Measurements from ENCODE around the gene OTUD5. TPM values are rescaled to one million over a fixed set of nuclear protein-coding genes. Genes with fewer than 3 reads are reported as not detected.

Gene OTUD5
- total and polyA plus RNA-seq, 10 donors, result 29.6 to 65.8 (median 55.1) TPM

GRCh38 chrX:48927736-48928382, 29.5 kb downstream of the OTUD5 start:
- Histone ChIP-seq H3K27me3 (replicated peaks in 1 of 7) (no peaks in the 10 kb centered on the region), H3K36me3 (peaks cover 0 to 83% (median 20%) of the 10 kb centered on the region in 6 donors), H3K4me1 (peaks cover 0 to 30% (median 6%) of the 10 kb centered on the region in 6 donors), H3K4me3 (no peak overlapping the region), H3K27ac (peak overlapping the region in 3 of 8 donors; percentile 23 to 54 (median 49)), H3K9me3 (peaks cover 0 to 4% (median 0%) of the 10 kb centered on the region in 8 donors)
- intact Hi-C loops (cut with DNase I; ENCODE audit: low total_unique reads), result no loop called here
- WGBS, 5 donors, result 54 to 75% (median 62%) methylated on average over 2 of the region's 2 CpGs
- no peak for DNase-seq
- no peak for TF ChIP-seq POLR2AphosphoS5 (IDR thresholded peaks at IDR 0.05)
- TF ChIP-seq CTCF (IDR thresholded peaks at IDR 0.05 in 8 of 11, conservative IDR thresholded peaks at IDR 0.05 in 3 of 11), result no peak
- TF ChIP-seq POLR2A (IDR thresholded peaks at IDR 0.05), result no peak

- H3K36me3 ChIP-seq, result peaks cover 0 to 83% (median 26%) of the 10 kb centered on the region in 6 donors
- 68 to 96% (median 90%) methylated on average over 5 of the region's 5 CpGs for WGBS, 5 donors
These were observed 30.3 kb downstream of the OTUD5 start for GRCh38 chrX:48927123-48927522.

GRCh38 chrX:48924270-48924669, 33.1 kb downstream of the OTUD5 start:
- H3K36me3 ChIP-seq, result peaks cover 0 to 58% (median 21%) of the 10 kb centered on the region in 6 donors
- no peak for DNase-seq
- WGBS, 5 donors, result 81 to 90% (median 86%) methylated on average over 5 of the region's 5 CpGs
- no peaks in the 10 kb centered on the region for H3K27me3 ChIP-seq (replicated peaks in 1 of 7)
- H3K4me1 ChIP-seq, result peaks cover 0 to 63% (median 17%) of the 10 kb centered on the region in 6 donors
- no peaks in the 10 kb centered on the region for H3K9me3 ChIP-seq
- H3K4me3 ChIP-seq, result no peak overlapping the region
- intact Hi-C loops (cut with DNase I; ENCODE audit: low total_unique reads), result no loop called here
- H3K27ac ChIP-seq, result peak overlapping the region in 2 of 8 donors; percentile 13 to 95
- TF ChIP-seq POLR2A (IDR thresholded peaks at IDR 0.05), result no peak
- TF ChIP-seq CTCF (IDR thresholded peaks at IDR 0.05 in 8 of 11, conservative IDR thresholded peaks at IDR 0.05 in 3 of 11), result no peak
- no peak for TF ChIP-seq POLR2AphosphoS5 (IDR thresholded peaks at IDR 0.05)

More at GRCh38 chrX:48927123-48927522, 30.3 kb downstream of the OTUD5 start:
- H3K9me3 ChIP-seq, result no peaks in the 10 kb centered on the region
- DNase-seq, result peak; percentile 30
- TF ChIP-seq POLR2A (IDR thresholded peaks at IDR 0.05), result no peak
- no peak overlapping the region for H3K4me3 ChIP-seq
- no peaks in the 10 kb centered on the region for H3K27me3 ChIP-seq (replicated peaks in 1 of 7)
- H3K27ac ChIP-seq, result peak overlapping the region in 2 of 8 donors; percentile 23 to 54
- intact Hi-C loops (cut with DNase I; ENCODE audit: low total_unique reads), result no loop called here
- peaks cover 0 to 35% (median 6%) of the 10 kb centered on the region in 6 donors for H3K4me1 ChIP-seq

GRCh38 chrX:48923771-48924170, 33.6 kb downstream of the OTUD5 start:
- Histone ChIP-seq H3K4me3 (no peak overlapping the region), H3K27ac (peak overlapping the region in 2 of 8 donors; percentile 13 to 95), H3K4me1 (peaks cover 0 to 59% (median 17%) of the 10 kb centered on the region in 6 donors), H3K27me3 (replicated peaks in 1 of 7) (no peaks in the 10 kb centered on the region), H3K9me3 (no peaks in the 10 kb centered on the region), H3K36me3 (peaks cover 0 to 55% (median 21%) of the 10 kb centered on the region in 6 donors)
- intact Hi-C loops (cut with DNase I; ENCODE audit: low total_unique reads), result no loop called here
- DNase-seq, result no peak
- WGBS, 5 donors, result 91 to 94% (median 93%) methylated on average over 12 to 13 of the region's 13 CpGs; no CpG with 5 or more reads in 1 of the 5 donors
- TF ChIP-seq POLR2AphosphoS5 (IDR thresholded peaks at IDR 0.05), result peak in 2 of 3 donors; percentile 25 to 40
- TF ChIP-seq CTCF (IDR thresholded peaks at IDR 0.05 in 8 of 11, conservative IDR thresholded peaks at IDR 0.05 in 3 of 11), result no peak
- TF ChIP-seq POLR2A (IDR thresholded peaks at IDR 0.05), result no peak
